Uterus (tissue), 4 donors: ENCODE measurements around the gene ADCY3. TPM values are rescaled to one million over a fixed set of nuclear protein-coding genes. Genes with fewer than 3 reads are reported as not detected.

Experiments used
- DNase-seq, 2 donors: peaks; one replicate each; pipeline ENCODE4 v3.0.0-alpha.2; 2019 to 2020
- H3K27ac ChIP-seq, 2 donors: fragments of 200-600 bp; sonication (generic); 1 replicate in 1 of 2; 2 replicates in 1 of 2; pipeline ENCODE4 v1.5.1; 2016 to 2018
- H3K27me3 ChIP-seq, 2 donors: fragments of 200-600 bp; sonication (generic); one replicate each; pipeline ENCODE4 v1.5.1; 2018 to 2019; ENCODE audit warnings: control low read depth in 1 of 2
- H3K36me3 ChIP-seq, 2 donors: fragments of 200-600 bp; sonication (generic); one replicate each; pipeline ENCODE4 v1.5.1; 2019; ENCODE audit warnings: control low read depth in 1 of 2
- H3K4me1 ChIP-seq, 2 donors: fragments of 200-600 bp; sonication (generic); one replicate each; pipeline ENCODE4 v1.5.1; 2018 to 2019; ENCODE audit warnings: control low read depth in 1 of 2
- H3K4me3 ChIP-seq, 2 donors: fragments of 200-600 bp; sonication (generic); 1 replicate in 1 of 2; 2 replicates in 1 of 2; pipeline ENCODE4 v1.5.1; 2018 to 2019; ENCODE audit warnings: mild to moderate bottlenecking in 1 of 2
- H3K9me3 ChIP-seq, 2 donors: fragments of 200-600 bp; sonication (generic); one replicate each; pipeline ENCODE4 v1.5.1; 2019; ENCODE audit warnings: control low read depth in 1 of 2
- CTCF ChIP-seq, 4 experiments: fragments of 200-600 bp in 2 of 4; fragments of 450-650 bp in 2 of 4; sonication (generic) in 2 of 4; IDR thresholded peaks; one replicate each; pipeline ENCODE4 v1.5.1; 2016 to 2019; ENCODE audit warnings: antibody characterized with exemption in 4 of 4, mild to moderate bottlenecking in 2 of 4, moderate library complexity in 1 of 4
- POLR2A ChIP-seq, 2 donors: fragments of 450-650 bp; IDR thresholded peaks; one replicate each; pipeline ENCODE4 v1.6.1; 2016; ENCODE audit warnings: antibody characterized with exemption in 2 of 2, mild to moderate bottlenecking in 1 of 2, moderate library complexity in 1 of 2
- intact Hi-C: fragments of 100-400 bp; cut with DNase I; formaldehyde crosslinking; loops from one replicate; pipeline ENCODE4 v1.15.1; 2023; ENCODE audit warnings: low total_unique reads
- total RNA-seq, 4 donors: library from RNA; depleted of rRNA in 3 of 4; stranded (reverse); fragments of >200 nt in 3 of 4; gene quantifications; one replicate each; pipeline versions ENCODE4 v1.1.0 to v1.2.4, GENCODE V29; 2014 to 2023
- donor health status: DM: yes; HTN: yes; CAD: no.

Gene ADCY3
- total RNA-seq, 4 donors from 2014 or later, result 37.9 to 104 (median 51.7) TPM

- intact Hi-C loops, result no loop called here
- H3K36me3 ChIP-seq, result no peaks in the 10 kb centered on the region
These were observed 134.2 kb downstream of the ADCY3 start for GRCh38 chr2:24785671-24786321.

GRCh38 chr2:24783641-24784040, 136.4 kb downstream of the ADCY3 start:
- Histone ChIP-seq H3K4me3 (no peak overlapping the region), H3K27me3 (no peaks in the 10 kb centered on the region)
- DNase-seq, result no peak

More at GRCh38 chr2:24785671-24786321, 134.2 kb downstream of the ADCY3 start:
- H3K27ac ChIP-seq, result no peak overlapping the region
- no peaks in the 10 kb centered on the region for H3K9me3 ChIP-seq
- DNase-seq, result no peak
- TF ChIP-seq CTCF (IDR thresholded peaks at IDR 0.05) (no peak), POLR2A (IDR thresholded peaks at IDR 0.05) (no peak)
- no peaks in the 10 kb centered on the region for H3K4me1 ChIP-seq
- H3K27me3 ChIP-seq, result no peaks in the 10 kb centered on the region
- no peak overlapping the region for H3K4me3 ChIP-seq

GRCh38 chr2:24779116-24779515, 140.9 kb downstream of the ADCY3 start:
- Histone ChIP-seq H3K4me3 (no peak overlapping the region), H3K36me3 (no peaks in the 10 kb centered on the region), H3K27ac (no peak overlapping the region), H3K9me3 (no peaks in the 10 kb centered on the region), H3K27me3 (no peaks in the 10 kb centered on the region), H3K4me1 (no peaks in the 10 kb centered on the region)
- no peak for DNase-seq
- TF ChIP-seq CTCF (IDR thresholded peaks at IDR 0.05), result no peak
- TF ChIP-seq POLR2A (IDR thresholded peaks at IDR 0.05), result no peak
- intact Hi-C loops, result no loop called here

More at GRCh38 chr2:24783641-24784040, 136.4 kb downstream of the ADCY3 start:
- no peaks in the 10 kb centered on the region for H3K4me1 ChIP-seq
- no peaks in the 10 kb centered on the region for H3K9me3 ChIP-seq
- TF ChIP-seq CTCF (IDR thresholded peaks at IDR 0.05), result no peak
- no peak for TF ChIP-seq POLR2A (IDR thresholded peaks at IDR 0.05)
- intact Hi-C loops, result no loop called here
- H3K36me3 ChIP-seq, result no peaks in the 10 kb centered on the region
- no peak overlapping the region for H3K27ac ChIP-seq

GRCh38 chr2:24774373-24774772, 145.7 kb downstream of the ADCY3 start:
- intact Hi-C loops, result no loop called here
- Histone ChIP-seq H3K4me1 (no peaks in the 10 kb centered on the region), H3K27ac (no peak overlapping the region), H3K4me3 (no peak overlapping the region), H3K27me3 (no peaks in the 10 kb centered on the region), H3K9me3 (no peaks in the 10 kb centered on the region), H3K36me3 (no peaks in the 10 kb centered on the region)
- no peak for DNase-seq
- TF ChIP-seq CTCF (IDR thresholded peaks at IDR 0.05) (no peak), POLR2A (IDR thresholded peaks at IDR 0.05) (no peak)

- Histone ChIP-seq H3K36me3 (no peaks in the 10 kb centered on the region), H3K9me3 (no peaks in the 10 kb centered on the region), H3K27me3 (no peaks in the 10 kb centered on the region), H3K4me1 (no peaks in the 10 kb centered on the region), H3K4me3 (no peak overlapping the region), H3K27ac (no peak overlapping the region)
- intact Hi-C loops, result no loop called here
- no peak for DNase-seq
- TF ChIP-seq POLR2A (IDR thresholded peaks at IDR 0.05) (no peak), CTCF (IDR thresholded peaks at IDR 0.05) (no peak)
These were observed 148.1 kb downstream of the ADCY3 start for GRCh38 chr2:24771764-24772586.
